CD14-positive monocyte (primary cell): ENCODE data around the gene MPP1. TPM values are rescaled to one million over a fixed set of nuclear protein-coding genes. Genes with fewer than 3 reads are reported as not detected.

Experiments
- DNase-seq, 3 donors: peaks; one replicate each; pipeline ENCODE4 v3.0.0-alpha.2; 2011 to 2022
- H2AFZ ChIP-seq: 2 replicates; pipeline ENCODE4 v1.6.0; 2012; ENCODE audit warnings: mild to moderate bottlenecking, low read depth, low read length, inconsistent platforms; ENCODE audit not compliant: insufficient read depth, poor library complexity, severe bottlenecking
- H3K27ac ChIP-seq, 2 donors: 1 replicate in 1 of 2; 2 replicates in 1 of 2; pipeline ENCODE4 v1.5.1; 2012 to 2013; ENCODE audit warnings: low read length in 2 of 2, control low read depth in 1 of 2, inconsistent platforms in 1 of 2, low read depth in 1 of 2, mild to moderate bottlenecking in 1 of 2
- H3K27me3 ChIP-seq, 2 donors: one replicate each; pipeline versions ENCODE4 v1.6.0 to v1.6.1; 2011 to 2013; ENCODE audit warnings: low read length in 2 of 2; ENCODE audit not compliant: control insufficient read depth in 2 of 2, insufficient read depth in 2 of 2
- H3K36me3 ChIP-seq, 2 donors: replicated peaks in 1 of 2; 1 replicate in 1 of 2; 2 replicates in 1 of 2; pipeline versions ENCODE4 v1.5.1 to v1.6.1; 2012 to 2013; ENCODE audit warnings: low read length in 2 of 2, control low read depth in 1 of 2, inconsistent platforms in 1 of 2, mild to moderate bottlenecking in 1 of 2; ENCODE audit not compliant: insufficient read depth in 2 of 2, control insufficient read depth in 1 of 2
- H3K4me1 ChIP-seq, 2 donors: 1 replicate in 1 of 2; 2 replicates in 1 of 2; pipeline versions ENCODE4 v1.5.1 to v1.6.1; 2012 to 2013; ENCODE audit warnings: low read length in 2 of 2, control low read depth in 1 of 2, inconsistent platforms in 1 of 2, mild to moderate bottlenecking in 1 of 2, moderate library complexity in 1 of 2; ENCODE audit not compliant: insufficient read depth in 2 of 2, control insufficient read depth in 1 of 2
- H3K4me2 ChIP-seq: replicated peaks from 2 replicates; pipeline ENCODE3; 2012; ENCODE audit warnings: low read length, moderate library complexity, mild to moderate bottlenecking; ENCODE audit not compliant: poor library complexity, severe bottlenecking; ENCODE audit errors: extremely low read depth
- H3K4me3 ChIP-seq, 3 experiments: fragments of 200-600 bp in 1 of 3; sonication (generic) in 1 of 3; replicated peaks in 1 of 3; 1 replicate in 2 of 3; 2 replicates in 1 of 3; pipeline ENCODE4 v1.5.1; 2011 to 2013; ENCODE audit warnings: low read length in 3 of 3, mild to moderate bottlenecking in 3 of 3, control low read depth in 2 of 3, low read depth in 2 of 3, inconsistent platforms in 1 of 3, moderate library complexity in 1 of 3
- H3K79me2 ChIP-seq: 2 replicates; pipeline ENCODE4 v1.6.0; 2012; ENCODE audit warnings: mild to moderate bottlenecking, control low read depth, inconsistent platforms, low read length, moderate library complexity; ENCODE audit not compliant: insufficient read depth
- H3K9ac ChIP-seq: 2 replicates; pipeline ENCODE4 v1.6.0; 2017; ENCODE audit warnings: low read length, mild to moderate bottlenecking; ENCODE audit not compliant: insufficient read depth, poor library complexity, severe bottlenecking
- H3K9me3 ChIP-seq, 2 donors: replicated peaks in 1 of 2; 1 replicate in 1 of 2; 2 replicates in 1 of 2; pipeline versions ENCODE4 v1.5.1 to v1.6.1; 2012 to 2013; ENCODE audit warnings: low read length in 2 of 2, control low read depth in 1 of 2; ENCODE audit not compliant: control insufficient read depth in 1 of 2, insufficient read depth in 1 of 2
- H4K20me1 ChIP-seq: 2 replicates; pipeline ENCODE4 v1.6.0; 2012; ENCODE audit warnings: mild to moderate bottlenecking, low read length, control low read depth, moderate library complexity; ENCODE audit not compliant: insufficient read depth
- H3K27ac Mint-ChIP-seq, 7 donors: one replicate each; pipeline ENCODE4 v1.8.0; 2020; ENCODE audit warnings: mild to moderate bottlenecking in 7 of 7, mixed read lengths in 7 of 7, moderate library complexity in 6 of 7, inconsistent platforms in 2 of 7
- H3K27me3 Mint-ChIP-seq, 3 donors: one replicate each; pipeline ENCODE4 v1.8.0; 2021 to 2022; ENCODE audit warnings: low read depth in 3 of 3, mild to moderate bottlenecking in 3 of 3, mixed read lengths in 3 of 3, moderate library complexity in 3 of 3, inconsistent platforms in 1 of 3
- H3K36me3 Mint-ChIP-seq, 2 donors: one replicate each; pipeline ENCODE4 v1.8.0; 2020; ENCODE audit warnings: mixed read lengths in 2 of 2, inconsistent platforms in 1 of 2, mild to moderate bottlenecking in 1 of 2
- H3K4me1 Mint-ChIP-seq: one replicate; pipeline ENCODE4 v1.8.0; 2020; ENCODE audit warnings: mild to moderate bottlenecking, mixed read lengths
- H3K4me3 Mint-ChIP-seq, 2 donors: one replicate each; pipeline ENCODE4 v1.8.0; 2020; ENCODE audit warnings: mild to moderate bottlenecking in 2 of 2, mixed read lengths in 2 of 2, moderate library complexity in 1 of 2
- H3K9me3 Mint-ChIP-seq, 7 donors: one replicate each; pipeline ENCODE4 v1.8.0; 2020 to 2022; ENCODE audit warnings: mixed read lengths in 7 of 7, mild to moderate bottlenecking in 6 of 7, moderate library complexity in 6 of 7, inconsistent platforms in 2 of 7
- CTCF ChIP-seq: fragments of 200-600 bp; IDR thresholded peaks from one replicate; pipeline ENCODE4 v1.8.0; 2022; ENCODE audit warnings: antibody characterized with exemption, mild to moderate bottlenecking
- WGBS: methylation state at CpG from one replicate; pipeline ENCODE4 v1.1.5; 2013; ENCODE audit warnings: missing lambda C conversion rate; ENCODE audit not compliant: insufficient coverage; 5-methylcytosine and 5-hydroxymethylcytosine counted together
- intact Hi-C, 2 donors: fragments of 100-400 bp; cut with micrococcal nuclease; formaldehyde crosslinking; loops; one replicate each; pipeline versions ENCODE4 v1.15.0 to v1.15.1; 2023
- polyA plus RNA-seq, 3 donors: library from polyadenylated mRNA; depleted of rRNA in 1 of 3; unstranded in 2 of 3; stranded (reverse) in 1 of 3; fragments of 300-500 nt in 2 of 3; fragments of >200 nt in 1 of 3; fragmentation: Illumina TruSeq in 2 of 3; gene quantifications; 1 replicate in 2 of 3; 2 replicates in 1 of 3; pipeline ENCODE4 v1.2.3, GENCODE V29; 2012 to 2021

MPP1 gene
- polyA plus RNA-seq, 3 donors = 120 to 139 (median 135) TPM

DNA sequence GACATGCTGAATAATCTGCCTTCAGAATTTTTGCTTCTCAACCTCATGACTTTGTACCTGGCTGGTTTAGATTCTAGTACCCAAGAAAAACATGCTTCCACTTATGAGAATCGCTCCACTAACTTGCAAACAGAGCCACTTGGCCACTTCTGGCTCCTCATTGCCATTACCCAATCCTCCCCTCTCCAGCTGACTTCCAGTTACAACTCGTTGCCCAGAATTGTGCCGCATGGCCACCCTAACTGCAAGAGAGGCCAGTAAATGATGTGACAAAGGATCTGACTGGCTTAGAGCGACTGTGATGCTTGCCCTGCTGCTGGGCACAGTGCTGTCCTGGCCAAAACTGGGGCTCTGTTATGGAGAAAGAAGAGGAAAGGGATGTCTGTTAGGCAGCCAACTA, 46.6 kb downstream of the MPP1 start:
- Histone ChIP-seq H3K4me1 (peaks cover 5 to 9% of the 10 kb centered on the region in 2 donors), H3K27ac (no peak overlapping the region), H3K9ac (no peak overlapping the region), H3K27me3 (no peaks in the 10 kb centered on the region), H4K20me1 (peaks cover 6% of the 10 kb centered on the region), H3K36me3 (no peaks in the 10 kb centered on the region), H3K4me2 (no peak overlapping the region), H2AFZ (no peak overlapping the region), H3K4me3 (no peak overlapping the region), H3K9me3 (no peaks in the 10 kb centered on the region), H3K79me2 (peaks cover 6% of the 10 kb centered on the region)
- H3K36me3 Mint-ChIP-seq = no peaks in the 10 kb centered on the region
- TF ChIP-seq CTCF = no peak
- peaks cover 0 to 4% (median 0%) of the 10 kb centered on the region in 3 donors for H3K27me3 Mint-ChIP-seq
- WGBS = no CpG with 5 or more reads among the region's 4 CpGs
- H3K4me3 Mint-ChIP-seq = no peak overlapping the region
- peaks cover 11% of the 10 kb centered on the region for H3K4me1 Mint-ChIP-seq
- DNase-seq = no peak
- intact Hi-C loops = no loop called here
- H3K9me3 Mint-ChIP-seq = no peaks in the 10 kb centered on the region
- H3K27ac Mint-ChIP-seq = no peak overlapping the region

DNA sequence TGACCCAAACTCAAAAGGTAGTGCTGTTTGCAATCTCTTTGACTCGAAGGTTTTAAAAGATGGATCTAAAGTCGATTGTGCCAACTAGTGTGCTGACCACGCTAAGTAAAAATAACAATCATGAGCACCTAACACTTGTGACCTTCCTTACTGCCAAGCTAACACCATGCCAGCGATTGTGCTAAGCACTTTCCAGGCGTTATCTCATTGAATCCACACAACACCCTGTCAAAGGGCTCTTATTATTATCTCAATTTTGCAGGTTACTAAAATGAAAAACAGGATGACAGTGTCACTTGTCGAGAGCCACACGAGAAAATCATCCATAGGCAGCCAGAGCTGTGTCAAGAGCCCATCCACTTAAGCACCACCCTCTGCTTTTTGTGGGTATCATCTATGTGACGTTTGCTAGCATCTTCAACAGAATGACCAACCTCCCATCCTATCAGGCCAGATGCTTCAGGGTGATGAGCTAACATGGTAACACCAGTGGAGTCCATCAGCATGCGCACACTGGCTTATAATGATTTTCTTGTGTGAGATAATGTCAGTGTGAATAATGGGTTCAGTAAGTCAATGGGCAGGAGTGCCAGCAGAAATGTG, 53.5 kb downstream of the MPP1 start:
- Histone ChIP-seq H3K4me3 (peak overlapping the region; percentile 56 to 73 (median 61)), H3K4me2 (peak overlapping the region; percentile 84), H3K36me3 (no peaks in the 10 kb centered on the region), H3K79me2 (peaks cover 38% of the 10 kb centered on the region), H4K20me1 (peaks cover 9% of the 10 kb centered on the region), H2AFZ (peak overlapping the region; percentile 64), H3K27me3 (no peaks in the 10 kb centered on the region), H3K4me1 (peaks cover 28 to 30% of the 10 kb centered on the region in 2 donors), H3K27ac (peak overlapping the region; percentile 56 to 71), H3K9ac (no peak overlapping the region), H3K9me3 (no peaks in the 10 kb centered on the region)
- Mint-ChIP-seq H3K4me3 (peak overlapping the region; percentile 86 to 89), H3K27me3 (peaks cover 0 to 4% (median 0%) of the 10 kb centered on the region in 3 donors), H3K36me3 (no peaks in the 10 kb centered on the region), H3K27ac (peak overlapping the region; percentile 39 to 93 (median 88)), H3K4me1 (peaks cover 34% of the 10 kb centered on the region), H3K9me3 (peaks cover 0 to 4% (median 0%) of the 10 kb centered on the region in 7 donors)
- intact Hi-C loops = loop anchor here in 1 of 2 donors (5.0 kb wide), 1 partner anchor 34 kb away; no protein-coding TSS in a partner anchor
- no peak for DNase-seq
- TF ChIP-seq CTCF = no peak
- 0% methylated on average over 1 of the region's 9 CpGs for WGBS
